GM21737 (cell line): ENCODE results near the gene LPXN.

Source experiments
- ATAC-seq: cut with Tn5 transposase; IDR thresholded peaks from one replicate; pipeline ENCODE4 v1.9.1; 2021; ENCODE audit warnings: mild to moderate bottlenecking, moderate library complexity; ENCODE audit not compliant: unreplicated experiment

Gene LPXN

GRCh38 chr11:58575377-58576020, at the start of gene LPXN:
TSS of gene LPXN (minus strand) at chr11:58575856. CDS start at chr11:58575772, 84 bp downstream.
- ATAC-seq: no peak

- ATAC-seq: no peak
These were observed 49.4 kb upstream of the LPXN start for GRCh38 chr11:58625086-58625485.

GRCh38 chr11:58622344-58622743, 46.7 kb upstream of the LPXN start, which contains the start of gene CNTF:
TSS of gene CNTF (plus strand) at chr11:58622665. CDS start at chr11:58622753, 88 bp downstream.
- ATAC-seq: no peak

- ATAC-seq: no peak
These were observed 46.1 kb upstream of the LPXN start for GRCh38 chr11:58621586-58622262.

- ATAC-seq: no peak
These were observed 42.4 kb upstream of the LPXN start for GRCh38 chr11:58617976-58618557.

GRCh38 chr11:58616594-58616993, 40.9 kb upstream of the LPXN start:
- ATAC-seq: no peak

- no peak for ATAC-seq
These were observed 39.9 kb upstream of the LPXN start for GRCh38 chr11:58615559-58615958.

GRCh38 chr11:58613228-58613627, 37.6 kb upstream of the LPXN start:
- no peak for ATAC-seq

- ATAC-seq: no peak
These were observed 34.1 kb upstream of the LPXN start for GRCh38 chr11:58609723-58610122.

GRCh38 chr11:58608331-58608730, 32.7 kb upstream of the LPXN start:
- no peak for ATAC-seq

GRCh38 chr11:58606930-58607714, 31.5 kb upstream of the LPXN start:
- ATAC-seq: no peak

GRCh38 chr11:58600510-58600909, 24.9 kb upstream of the LPXN start:
- no peak for ATAC-seq

GRCh38 chr11:58597486-58598144, 22.0 kb upstream of the LPXN start:
- no peak for ATAC-seq

- ATAC-seq: no peak
These were observed 21.0 kb upstream of the LPXN start for GRCh38 chr11:58596621-58597020.

- ATAC-seq: no peak
These were observed 19.2 kb upstream of the LPXN start for GRCh38 chr11:58594826-58595225.

- no peak for ATAC-seq
These were observed 17.3 kb upstream of the LPXN start for GRCh38 chr11:58592760-58593472.

GRCh38 chr11:58591659-58592058, 16.0 kb upstream of the LPXN start:
- ATAC-seq: no peak

- no peak for ATAC-seq
These were observed 11.3 kb upstream of the LPXN start for GRCh38 chr11:58586998-58587397.

GRCh38 chr11:58582437-58582836, 6.8 kb upstream of the LPXN start:
- ATAC-seq: no peak

GRCh38 chr11:58580311-58580710, 4.7 kb upstream of the LPXN start:
- no peak for ATAC-seq
